Measurements from ENCODE around the gene THADA.
A peak's percentile ranks its signal among the peaks of the same experiment; 100 is the strongest.

Gene THADA

GRCh38 chr2:43355399-43355798 is 240.4 kb downstream of the THADA start:
- no peak for DNase-seq (ENCODE audit: low read depth)

DNA sequence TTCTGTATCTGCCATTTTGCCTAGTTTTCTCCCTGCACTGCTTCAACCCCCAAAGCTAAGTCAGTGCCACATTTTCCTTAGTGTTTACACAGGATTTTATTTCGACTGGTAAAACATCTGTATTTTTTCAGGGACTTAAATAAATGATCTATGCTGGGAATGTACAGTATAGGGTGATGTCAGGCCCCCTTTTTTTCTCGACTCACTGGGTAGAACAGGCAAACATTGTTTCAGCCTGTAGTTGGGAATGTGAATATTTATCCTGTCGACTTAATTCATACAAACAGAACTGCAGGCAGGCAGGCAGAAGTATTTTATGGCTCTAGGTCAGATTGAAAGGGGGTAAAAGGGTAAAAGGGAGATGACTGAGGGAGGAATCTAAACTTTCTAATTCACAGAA is 245.9 kb downstream of the THADA start:
- no peak for DNase-seq (ENCODE audit: low read depth)

GRCh38 chr2:43348908-43349661 is 246.8 kb downstream of the THADA start:
- no peak for DNase-seq (ENCODE audit: low read depth)

DNA sequence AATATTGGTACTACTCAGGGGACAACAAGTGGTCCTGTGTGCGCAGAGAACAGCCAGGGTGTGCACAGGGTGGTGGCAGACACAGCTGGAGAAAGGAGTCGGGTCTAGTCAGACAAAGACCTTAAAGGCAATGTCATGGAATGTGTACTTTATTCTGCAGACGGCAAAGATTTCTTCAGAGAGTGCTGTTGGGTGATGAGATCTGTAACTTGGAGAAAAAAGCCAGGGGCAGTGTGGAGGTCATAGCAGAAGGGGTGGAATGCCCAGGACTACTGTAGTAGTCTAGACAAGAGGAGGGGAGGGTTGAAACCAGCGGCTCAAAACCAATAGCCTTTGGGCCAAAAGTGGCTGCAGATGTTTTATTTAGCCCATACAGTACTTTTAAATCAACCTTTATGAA is 248.1 kb downstream of the THADA start:
- DNase-seq (ENCODE audit: low read depth), result no peak

DNA sequence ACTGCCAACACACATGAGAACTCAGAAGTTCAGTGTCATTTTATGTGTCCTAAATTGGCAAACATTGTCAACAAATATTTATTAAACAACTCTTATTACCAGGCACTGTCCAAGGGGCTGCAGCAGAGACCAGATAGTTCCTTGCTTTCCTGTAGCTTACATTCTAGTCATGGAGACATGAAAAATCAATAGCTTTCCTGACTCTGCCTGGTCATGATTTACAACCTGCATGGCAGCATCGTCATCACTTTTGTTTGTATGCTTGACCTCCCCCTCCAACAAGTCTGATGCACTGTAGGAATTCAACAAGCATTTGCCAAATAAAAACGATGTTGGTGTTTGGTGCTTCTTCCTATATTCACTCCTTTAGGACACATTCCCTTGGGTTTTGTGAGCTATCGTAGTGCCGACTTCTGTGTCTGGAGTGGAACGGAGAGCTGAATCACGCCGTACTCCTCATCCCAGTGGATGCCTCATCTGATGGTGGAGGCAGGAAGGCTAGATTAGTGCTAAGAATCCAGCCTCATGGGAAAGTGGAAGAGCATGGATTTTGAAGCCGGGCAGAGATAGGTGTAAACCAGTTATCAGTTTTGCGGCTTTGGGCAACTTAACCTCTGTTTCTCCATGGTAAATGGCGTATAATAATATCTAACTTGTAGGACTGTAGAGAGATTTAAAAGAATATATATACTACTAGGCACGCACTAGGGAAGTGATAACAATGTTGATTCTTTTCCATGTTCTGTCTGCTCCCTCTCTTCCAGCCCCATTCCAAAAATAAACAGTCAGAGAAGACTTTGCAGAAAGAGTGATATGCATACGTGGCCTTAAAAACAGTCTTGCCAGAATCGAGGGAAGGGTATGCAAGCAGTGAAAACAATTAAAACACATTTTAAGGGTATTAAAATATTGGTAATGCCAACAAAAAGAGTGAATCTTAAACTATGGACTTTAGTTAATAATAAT is 249.0 kb downstream of the THADA start:
- no peak for DNase-seq (ENCODE audit: low read depth)

GRCh38 chr2:43345872-43346271 is 250.0 kb downstream of the THADA start:
- DNase-seq (ENCODE audit: low read depth), result no peak

DNA sequence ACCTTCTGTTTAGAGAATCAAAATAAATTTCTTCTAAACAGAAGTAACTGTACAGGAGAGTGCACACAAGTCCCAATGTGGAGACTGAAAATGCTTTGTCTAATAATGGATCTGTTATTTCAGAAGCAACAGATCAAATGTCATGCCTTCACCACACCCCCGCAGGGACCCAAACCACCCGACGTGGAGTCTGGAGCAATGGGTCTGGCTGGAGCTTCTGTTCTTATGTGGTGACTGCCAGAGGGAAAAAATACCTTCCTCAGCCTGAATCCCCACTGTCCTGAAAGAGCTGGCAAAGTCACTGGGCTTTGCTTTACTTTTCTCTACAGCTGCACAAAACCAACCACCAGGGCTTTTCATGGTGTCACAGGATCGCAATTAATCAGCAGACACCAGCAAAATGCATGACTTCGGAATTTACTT is 250.4 kb downstream of the THADA start:
- DNase-seq (ENCODE audit: low read depth), result no peak

- DNase-seq (ENCODE audit: low read depth), result no peak
Measured at GRCh38 chr2:43344868-43345373, 250.9 kb downstream of the THADA start.

DNA sequence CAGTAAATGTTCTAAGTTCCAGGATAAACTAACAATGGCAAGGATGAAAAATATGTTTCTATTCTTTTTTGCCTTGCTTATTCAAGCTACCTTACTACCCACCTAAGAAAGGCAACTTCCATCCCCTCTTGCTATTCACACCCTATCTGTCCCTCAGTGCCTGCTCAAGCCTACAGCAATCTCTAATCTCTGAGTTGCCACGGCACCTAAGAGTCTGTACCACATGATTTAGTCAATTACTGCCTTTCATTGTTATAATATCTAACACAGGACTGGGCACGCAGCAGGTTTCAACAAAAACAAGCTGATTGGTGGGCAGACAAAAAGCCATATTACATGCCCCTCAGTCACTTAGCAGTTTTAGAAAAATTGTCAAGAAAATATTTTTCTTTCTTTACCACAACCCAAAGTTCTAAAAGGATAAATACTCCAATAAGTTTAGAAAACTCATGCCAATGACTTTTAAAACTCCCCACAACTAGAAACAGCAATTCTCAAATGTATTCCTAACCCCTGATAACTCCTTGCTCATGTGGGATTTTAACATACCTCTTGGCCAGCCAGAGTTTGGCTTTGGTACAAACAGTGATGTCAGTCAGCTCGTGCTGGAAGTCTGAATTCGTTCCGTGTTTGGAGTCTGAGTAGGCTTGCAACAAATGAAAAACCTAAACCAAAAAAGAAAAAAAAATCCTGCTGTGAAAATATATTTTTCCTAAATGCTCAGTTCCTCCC is 252.1 kb downstream of the THADA start:
- peak; percentile 85 for DNase-seq (ENCODE audit: low read depth)

GRCh38 chr2:43341959-43342757 is 253.7 kb downstream of the THADA start:
- no peak for DNase-seq (ENCODE audit: low read depth)

DNA sequence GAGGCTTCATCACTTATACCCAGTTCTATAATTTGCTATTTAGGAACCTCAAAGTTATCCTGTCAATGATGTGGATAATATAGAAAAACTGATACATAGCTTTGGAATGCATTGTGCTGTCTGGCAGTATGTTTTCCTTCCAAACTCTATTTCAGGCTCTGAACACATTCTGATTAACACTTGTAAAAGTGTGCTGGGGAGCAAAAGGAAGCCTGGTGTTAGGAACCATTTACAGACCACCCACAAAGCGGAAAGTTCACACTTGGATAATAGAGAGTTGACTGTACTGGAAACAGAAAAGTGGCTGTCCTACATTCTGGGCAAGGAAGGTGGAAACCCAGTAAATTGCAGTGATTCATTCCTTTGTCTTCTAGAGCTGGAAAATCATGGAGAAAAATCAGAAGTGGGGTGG is 254.9 kb downstream of the THADA start:
- DNase-seq (ENCODE audit: low read depth), result no peak

DNA sequence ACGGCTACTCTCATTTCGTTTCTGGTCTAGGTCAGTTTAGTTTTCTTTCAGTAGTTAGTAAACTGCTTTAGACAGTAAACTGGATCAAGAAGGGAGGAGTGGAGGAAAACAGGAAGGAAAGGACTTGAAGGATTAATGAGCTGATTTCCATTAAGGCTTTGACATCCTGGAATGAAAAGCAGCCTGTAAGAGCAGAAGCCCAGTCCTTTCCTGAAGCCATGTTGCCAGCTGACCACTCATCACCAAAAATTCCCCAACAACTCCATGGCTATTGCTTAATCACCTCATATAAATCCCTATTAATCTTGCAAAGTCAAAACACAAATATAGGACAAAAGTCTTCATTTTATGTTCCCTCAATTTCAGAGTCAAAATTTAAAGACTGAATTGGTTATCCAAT is 255.8 kb downstream of the THADA start:
- DNase-seq (ENCODE audit: low read depth), result peak; percentile 69

- DNase-seq (ENCODE audit: low read depth), result peak; percentile 62
Measured at GRCh38 chr2:43333656-43334144, 262.1 kb downstream of the THADA start.

GRCh38 chr2:43333101-43333655 is 262.7 kb downstream of the THADA start:
- no peak for DNase-seq (ENCODE audit: low read depth)

DNA sequence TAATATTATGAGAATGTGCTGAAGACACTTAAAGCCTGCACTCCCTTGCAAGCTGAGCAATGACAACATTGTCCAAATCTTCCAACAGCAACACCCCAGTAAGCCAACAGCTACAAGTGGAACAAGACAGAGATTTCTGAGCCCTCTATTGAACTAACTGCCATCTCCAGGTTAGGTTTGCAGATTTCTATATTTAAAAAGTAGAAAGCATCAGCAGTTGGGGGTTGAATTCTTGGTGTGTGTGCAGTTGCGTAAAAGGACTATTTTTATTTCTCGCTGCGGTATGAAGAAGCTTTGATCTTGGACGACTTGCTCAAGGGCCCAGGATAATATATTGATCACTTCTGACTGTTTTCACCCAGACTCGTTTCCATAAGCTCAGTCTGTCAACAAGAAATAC is 263.2 kb downstream of the THADA start:
- DNase-seq (ENCODE audit: low read depth), result no peak

DNA sequence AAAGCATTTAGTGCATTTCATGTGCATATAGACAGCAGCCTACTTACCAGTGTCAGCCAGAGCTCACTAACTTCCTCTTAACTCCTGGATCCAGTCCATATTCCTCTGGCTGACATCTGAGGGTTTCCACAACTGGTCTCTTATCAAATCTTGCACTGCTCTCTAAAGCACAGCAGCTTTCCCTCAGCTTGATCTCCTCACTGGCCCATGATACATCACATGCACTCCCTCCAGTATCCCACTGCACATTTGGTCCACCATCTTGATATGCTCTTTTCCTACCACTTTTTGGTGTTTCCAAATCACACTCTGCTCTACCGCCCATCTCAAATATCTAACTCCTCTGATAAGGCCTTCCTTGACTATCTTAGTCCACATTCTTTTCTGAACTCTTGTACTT is 264.4 kb downstream of the THADA start:
- no peak for DNase-seq (ENCODE audit: low read depth)

- no peak for DNase-seq (ENCODE audit: low read depth)
Measured at GRCh38 chr2:43329637-43330036, 266.2 kb downstream of the THADA start.

GRCh38 chr2:43328832-43329231 is 267.0 kb downstream of the THADA start:
- DNase-seq (ENCODE audit: low read depth), result no peak

DNA sequence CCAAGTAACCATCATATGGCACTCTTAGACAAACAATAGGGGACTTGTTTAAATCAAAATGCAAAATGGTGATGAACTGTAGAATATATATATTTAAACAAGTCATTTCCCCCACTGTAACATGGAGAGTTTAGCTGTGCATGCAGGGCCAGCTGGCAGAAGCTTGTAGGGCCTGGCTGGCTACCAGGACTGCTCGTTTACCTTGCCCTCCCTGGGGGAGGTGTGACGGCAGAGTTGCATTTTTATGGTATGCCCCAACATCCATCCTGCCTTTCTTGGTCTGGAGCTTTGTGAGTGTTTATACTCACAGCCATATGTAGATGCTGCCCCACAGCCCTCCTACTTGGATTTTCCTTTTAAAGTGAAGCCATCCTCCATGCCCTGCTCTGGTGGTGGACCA is 267.7 kb downstream of the THADA start:
- DNase-seq (ENCODE audit: low read depth), result no peak

- DNase-seq (ENCODE audit: low read depth), result no peak
Measured at GRCh38 chr2:43327119-43327518, 268.7 kb downstream of the THADA start.
